Activated CD4-positive, alpha-beta T cell treated with anti-CD3 and anti-CD28 coated beads, Interleukin-10, Interleukin-2, amounts not matched to agents 100 ng/mL and 50 ng/mL, durations not matched to agents 16 hours and 8 hours (primary cell): ENCODE results near the gene ZNF8.
"Not testable (repeated sequence)": the region's sequence is repeated elsewhere in the genome, so short reads cannot be mapped to it uniquely, and the experiment has no call there.

ENCODE experiments used
- DNase-seq: peaks from one replicate; pipeline ENCODE4 v3.0.0-alpha.2; 2020

The ZNF8 gene

DNA sequence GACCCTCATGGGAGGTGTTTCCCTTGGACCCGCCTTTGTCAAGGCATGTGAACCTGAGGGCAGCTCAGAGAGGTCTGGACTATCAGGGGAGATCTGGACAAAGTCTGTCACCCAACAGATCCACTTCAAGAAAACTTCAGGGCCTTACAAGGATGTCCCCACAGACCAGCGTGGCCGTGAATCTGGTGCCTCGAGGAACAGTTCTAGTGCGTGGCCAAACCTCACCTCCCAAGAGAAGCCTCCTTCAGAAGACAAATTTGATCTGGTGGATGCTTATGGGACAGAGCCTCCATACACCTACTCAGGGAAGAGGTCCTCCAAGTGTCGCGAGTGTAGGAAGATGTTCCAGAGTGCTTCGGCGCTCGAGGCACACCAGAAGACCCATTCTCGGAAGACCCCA lies 59.6 kb downstream of the ZNF8 start:
- no peak for DNase-seq

DNA sequence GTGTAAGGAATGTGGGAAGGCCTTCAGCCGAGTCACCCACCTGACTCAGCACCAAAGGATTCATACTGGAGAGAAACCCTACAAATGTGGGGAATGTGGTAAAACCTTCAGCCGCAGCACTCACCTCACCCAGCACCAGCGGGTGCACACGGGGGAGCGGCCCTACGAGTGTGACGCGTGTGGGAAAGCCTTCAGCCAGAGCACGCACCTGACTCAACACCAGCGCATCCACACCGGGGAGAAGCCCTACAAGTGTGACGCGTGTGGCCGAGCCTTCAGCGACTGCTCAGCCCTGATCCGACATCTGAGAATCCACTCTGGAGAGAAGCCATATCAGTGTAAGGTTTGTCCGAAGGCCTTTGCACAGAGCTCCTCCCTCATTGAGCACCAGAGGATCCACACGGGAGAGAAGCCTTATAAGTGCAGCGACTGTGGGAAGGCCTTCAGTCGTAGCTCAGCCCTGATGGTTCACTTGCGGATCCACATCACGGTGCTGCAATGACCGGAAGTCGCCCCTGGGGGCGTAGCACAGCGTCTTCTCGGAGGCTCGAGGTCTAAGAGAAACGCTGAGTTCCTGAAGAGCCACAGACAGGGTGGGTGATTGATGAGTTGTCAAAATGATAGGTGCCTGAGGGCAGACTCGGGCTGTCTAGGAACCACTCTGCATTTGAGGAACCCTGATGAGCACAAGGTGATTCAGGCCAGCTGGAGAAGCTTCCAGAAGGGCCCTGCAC lies 60.2 kb downstream of the ZNF8 start:
- DNase-seq: no peak

DNA sequence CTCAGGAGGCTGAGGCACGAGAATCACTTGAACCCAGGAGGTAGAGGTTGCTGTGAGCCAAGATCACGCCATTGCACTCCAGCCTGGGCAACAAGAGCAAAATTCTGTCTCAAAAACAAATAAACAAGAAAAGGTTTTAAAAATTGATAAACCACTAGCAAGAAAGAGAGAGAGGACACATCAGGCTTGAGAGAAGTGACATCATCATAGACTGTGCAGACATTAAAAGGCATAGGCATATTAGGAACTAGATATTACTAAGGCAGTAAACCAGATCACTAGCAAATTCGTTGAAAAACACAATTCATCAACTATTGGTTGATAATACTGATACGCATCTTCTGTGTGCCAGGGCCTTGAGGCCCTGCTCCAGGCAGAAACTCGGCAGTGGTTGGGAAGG lies 66.8 kb downstream of the ZNF8 start:
- no peak for DNase-seq

DNA sequence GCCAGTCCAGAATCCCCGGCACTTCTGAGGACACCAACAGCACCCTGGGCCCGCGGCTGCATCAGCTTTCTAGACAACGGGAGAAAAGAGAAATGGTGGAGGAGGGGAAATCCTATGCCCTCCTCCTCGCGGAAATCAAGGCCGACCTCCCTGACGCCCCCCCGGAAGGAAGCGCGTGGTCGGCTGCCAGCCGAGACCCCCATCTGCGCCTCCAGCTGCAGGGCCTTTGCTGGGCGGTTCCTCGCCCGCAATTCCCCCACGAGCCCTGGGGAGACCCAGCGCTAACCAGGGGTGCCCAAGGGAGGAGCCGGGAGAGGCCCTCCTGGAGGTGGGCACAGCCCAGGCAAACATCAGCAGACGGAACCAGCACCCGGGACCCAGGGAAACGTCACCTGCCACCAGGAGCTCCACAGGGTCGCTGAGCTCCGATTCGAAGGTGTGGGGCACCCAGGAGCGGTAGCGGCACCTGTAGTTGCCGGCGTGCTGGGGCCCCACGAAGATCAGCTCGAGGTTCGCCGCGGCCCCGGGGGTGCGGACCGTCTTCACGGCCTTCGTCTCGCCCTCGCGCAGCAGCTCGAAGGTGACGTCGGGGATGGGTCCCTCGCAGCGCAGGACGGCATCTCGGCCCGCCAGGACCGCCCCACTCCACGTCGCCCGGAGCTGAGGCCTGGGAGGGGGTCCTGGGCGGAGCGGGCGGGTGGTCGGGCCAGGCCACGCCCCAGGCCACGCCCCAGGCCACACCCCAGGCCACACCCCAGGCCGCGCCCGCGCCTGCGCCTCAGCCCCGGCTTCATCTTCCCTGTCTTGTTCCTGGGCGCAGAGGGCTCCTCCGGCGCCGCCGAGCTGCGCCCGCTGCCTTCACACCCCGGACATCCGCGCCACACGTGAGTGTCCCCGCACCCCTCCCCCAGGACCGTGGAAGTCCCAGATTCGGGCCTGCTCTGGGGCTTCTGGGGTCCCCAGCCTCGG lies 68.5 kb downstream of the ZNF8 start:
- DNase-seq: peak; percentile 83

DNA sequence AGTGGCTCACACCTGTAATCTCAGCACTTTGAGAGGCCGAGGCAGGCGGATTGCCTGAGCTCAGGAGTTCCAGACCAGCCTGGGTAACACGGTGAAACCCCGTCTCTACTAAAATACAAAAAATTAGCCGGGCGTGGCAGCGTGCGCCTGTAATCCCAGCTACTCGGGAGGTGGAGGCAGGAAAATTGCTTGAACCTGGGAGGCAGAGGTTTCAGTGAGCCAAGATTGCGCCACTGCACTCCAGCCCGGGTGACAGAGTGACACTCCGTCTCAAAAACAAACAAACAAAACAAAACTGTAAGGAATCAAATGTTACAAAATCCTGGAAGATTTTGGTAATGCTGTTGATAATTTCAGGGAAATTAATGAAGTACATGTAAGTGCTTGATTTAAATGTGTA lies 69.3 kb downstream of the ZNF8 start:
- not testable (repeated sequence) for DNase-seq

DNA sequence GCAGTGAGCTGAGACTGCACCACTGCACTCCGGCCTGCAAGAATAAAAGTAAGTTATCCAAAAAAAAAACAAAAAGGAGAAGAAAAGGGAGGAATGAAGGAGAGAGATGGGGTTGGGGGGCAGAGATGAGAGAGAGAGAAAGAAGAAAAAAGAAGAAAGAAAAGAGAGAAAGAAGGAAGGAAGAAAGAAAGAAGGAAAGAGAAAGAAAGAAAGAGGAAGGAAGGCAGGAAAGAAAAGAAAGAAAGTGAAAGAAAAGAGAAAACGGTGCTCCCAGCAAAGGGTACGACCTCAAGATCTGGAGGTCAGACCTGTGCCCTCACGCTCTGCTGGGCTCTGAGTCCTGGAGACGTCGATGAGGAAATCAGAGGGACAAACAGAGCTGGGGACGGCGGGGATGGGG lies 70.8 kb downstream of the ZNF8 start:
- DNase-seq: no peak

DNA sequence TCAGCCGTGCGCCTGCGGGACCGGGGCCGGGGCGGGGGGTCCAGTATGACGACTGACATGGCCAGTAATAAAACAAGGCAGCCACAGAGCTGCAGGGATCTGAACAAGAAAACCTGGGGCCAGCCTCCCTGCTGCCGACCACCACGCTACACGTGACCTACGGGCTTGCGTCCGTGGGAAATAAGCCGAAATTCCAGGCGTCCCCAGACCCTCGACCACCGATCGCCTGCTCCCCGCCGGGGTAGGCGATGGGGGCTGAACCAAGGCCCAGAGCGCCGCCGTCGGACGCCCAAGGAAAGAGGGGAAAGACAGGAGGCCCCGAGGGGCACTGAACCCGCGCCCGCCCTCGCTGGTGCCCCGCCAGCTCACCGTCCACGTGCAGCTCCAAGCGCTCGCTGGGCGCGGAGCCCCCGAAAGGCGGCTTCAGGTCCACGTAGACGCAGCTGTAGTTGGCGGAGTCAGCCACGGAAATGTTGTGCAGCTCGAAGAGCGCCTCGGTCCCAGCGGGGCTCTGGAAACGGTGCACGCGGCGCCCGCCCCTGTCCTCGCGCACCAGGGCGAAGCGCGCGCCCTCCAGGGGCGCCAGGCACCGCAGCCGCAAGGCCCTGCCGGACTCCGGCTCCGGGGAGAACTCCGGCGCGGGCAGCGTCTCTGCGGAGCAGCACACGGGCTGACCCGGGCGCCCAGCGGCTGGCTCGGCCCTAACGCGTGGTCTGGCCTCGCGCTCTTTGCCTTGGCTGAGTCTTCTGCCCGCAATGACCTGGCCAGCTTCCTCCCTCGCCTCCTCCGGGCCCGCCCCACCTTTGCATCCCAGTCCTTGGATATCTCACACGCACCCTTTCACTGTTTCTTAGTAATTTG lies 71.5 kb downstream of the ZNF8 start:
- DNase-seq: no peak

DNA sequence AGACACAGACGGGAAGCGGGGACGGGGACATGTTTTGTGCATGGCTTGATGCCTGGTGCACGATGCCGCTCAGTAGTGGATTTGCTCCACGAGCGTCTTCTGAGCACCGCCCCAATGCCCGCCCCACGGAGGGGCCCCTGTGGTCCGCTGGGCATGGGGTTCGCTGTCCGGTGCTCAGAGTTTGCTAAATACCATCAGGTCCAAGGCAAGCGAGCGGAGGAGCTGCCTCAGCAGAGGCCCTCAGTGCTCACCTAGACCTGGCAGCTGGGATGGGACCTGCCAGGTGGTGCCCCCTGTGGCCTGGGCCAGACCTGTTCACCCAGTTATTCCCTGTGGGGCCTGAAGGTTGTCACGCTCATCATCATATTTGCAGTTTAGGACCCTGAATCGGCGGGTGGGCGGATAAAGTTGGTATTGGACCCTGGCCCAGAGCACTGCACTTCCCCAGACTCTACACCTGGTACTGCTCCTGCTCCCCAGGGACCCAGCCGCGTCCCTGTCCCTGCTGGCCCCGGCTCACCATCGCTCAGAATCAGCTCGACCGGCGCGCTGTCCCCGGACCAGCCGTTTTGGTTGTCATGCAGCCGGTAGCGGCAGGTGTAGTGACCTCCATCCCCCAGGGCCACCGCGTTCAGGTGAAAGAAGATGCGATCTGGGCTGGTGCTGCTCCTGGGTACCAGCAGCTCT lies 72.3 kb downstream of the ZNF8 start:
- DNase-seq: no peak

DNA sequence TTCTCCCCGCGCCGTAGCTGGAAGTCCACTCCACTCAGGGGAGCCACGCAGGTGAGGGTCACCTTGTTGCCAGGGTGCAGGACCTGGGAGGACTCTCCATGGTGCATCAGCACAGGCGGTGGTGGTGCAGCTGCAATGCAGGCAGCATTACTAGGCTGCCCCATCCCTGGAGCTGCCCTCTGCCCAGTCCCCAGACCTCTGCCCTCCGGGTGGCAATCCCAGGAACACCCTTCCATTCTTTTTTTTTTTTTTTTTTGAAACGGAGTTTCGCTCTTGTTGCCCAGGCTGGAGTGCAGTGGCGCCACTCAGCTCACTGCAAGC lies 72.8 kb downstream of the ZNF8 start:
- DNase-seq: no peak

DNA sequence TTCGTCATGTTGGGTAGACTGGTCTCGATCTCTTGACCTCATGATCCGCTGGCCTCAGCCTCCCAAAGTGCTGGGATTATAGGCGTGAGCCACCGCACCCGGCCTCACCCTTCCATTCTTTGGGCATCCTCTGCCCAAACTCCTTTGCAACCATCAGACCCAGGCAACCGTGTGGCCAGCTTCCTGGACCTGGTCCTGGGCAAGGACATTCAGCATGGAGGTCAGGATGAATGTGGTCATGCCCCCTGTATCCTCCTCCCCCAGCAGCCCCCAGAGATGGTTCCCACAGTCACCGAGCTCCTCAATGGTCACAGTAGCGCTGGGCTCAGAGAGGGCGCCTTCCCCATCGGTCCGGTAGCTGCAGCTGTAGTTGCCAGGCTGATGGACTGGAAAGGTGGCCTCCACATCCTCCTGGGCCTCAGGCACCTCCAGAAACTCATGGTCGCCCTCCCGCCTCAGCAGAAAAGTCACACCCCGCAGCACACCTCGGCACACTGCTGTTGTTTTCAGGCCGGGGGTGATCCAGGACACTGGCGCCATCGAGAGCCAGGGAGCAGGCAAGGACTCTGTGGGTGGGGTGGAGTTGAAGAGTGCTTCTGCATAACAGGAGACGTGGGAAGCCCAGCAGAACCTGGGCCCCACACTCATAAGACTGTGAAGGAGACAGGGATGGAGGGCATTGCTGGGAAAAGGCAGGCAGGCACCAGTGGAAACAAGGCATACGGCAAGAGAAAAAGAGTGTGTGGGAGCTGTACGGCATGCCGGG lies 73.4 kb downstream of the ZNF8 start:
- DNase-seq: no peak
